ENCODE measurements around the gene HTRA3.

HTRA3 gene

GRCh38 chr4:8276358-8277240, 7.0 kb downstream of the HTRA3 start:
- TF ChIP-seq CTCF (IDR thresholded peaks at IDR 0.05; ENCODE audit: low read depth, low read length, missing control alignments) = no peak
- DNase-seq (ENCODE audit: extremely low read depth, low read depth) = no peak

GRCh38 chr4:8277356-8278008, 7.9 kb downstream of the HTRA3 start:
- TF ChIP-seq CTCF (IDR thresholded peaks at IDR 0.05; ENCODE audit: low read depth, low read length, missing control alignments) = no peak
- H3K4me3 ChIP-seq (replicated peaks; ENCODE audit: low read depth, low read length) = no peak overlapping the region
- DNase-seq (ENCODE audit: extremely low read depth, low read depth) = no peak

More at GRCh38 chr4:8276358-8277240, 7.0 kb downstream of the HTRA3 start:
- H3K4me3 ChIP-seq (replicated peaks; ENCODE audit: low read depth, low read length) = no peak overlapping the region

- no peak overlapping the region for H3K4me3 ChIP-seq (replicated peaks; ENCODE audit: low read depth, low read length)
- TF ChIP-seq CTCF (IDR thresholded peaks at IDR 0.05; ENCODE audit: low read depth, low read length, missing control alignments) = no peak
- no peak for DNase-seq (ENCODE audit: extremely low read depth, low read depth)
Measured at GRCh38 chr4:8278009-8278395, 8.4 kb downstream of the HTRA3 start.

GRCh38 chr4:8278421-8279287, 9.1 kb downstream of the HTRA3 start:
- no peak for DNase-seq (ENCODE audit: extremely low read depth, low read depth)
- no peak overlapping the region for H3K4me3 ChIP-seq (replicated peaks; ENCODE audit: low read depth, low read length)
- no peak for TF ChIP-seq CTCF (IDR thresholded peaks at IDR 0.05; ENCODE audit: low read depth, low read length, missing control alignments)

GRCh38 chr4:8279321-8280157, 10.0 kb downstream of the HTRA3 start:
- no peak for DNase-seq (ENCODE audit: extremely low read depth, low read depth)
- no peak overlapping the region for H3K4me3 ChIP-seq (replicated peaks; ENCODE audit: low read depth, low read length)
- no peak for TF ChIP-seq CTCF (IDR thresholded peaks at IDR 0.05; ENCODE audit: low read depth, low read length, missing control alignments)

Measured in HFF-Myc (cell line).